SK-N-SH (cell line): Measurements from ENCODE around the gene IDUA. TPM values are rescaled to one million over a fixed set of nuclear protein-coding genes. Genes with fewer than 3 reads are reported as not detected.

ENCODE experiments used
- CTCF ChIA-PET: fragments of 300-600, 350-600 bp; formaldehyde crosslinking; extraction: SDS; loops from one replicate; lab custom pipeline; 2021; lab: Yijun Ruan, JAX
- POLR2A ChIA-PET: fragments of 350-600 bp; sonication (Branson Sonifier 250); formaldehyde crosslinking; extraction: SDS; loops from one replicate; lab custom pipeline; 2020; ENCODE audit warnings: antibody characterized with exemption, inconsistent platforms; lab: Yijun Ruan, JAX
- DNase-seq: peaks from one replicate; pipeline ENCODE4 v3.0.0; 2012
- H2AFZ ChIP-seq: fragments of 200-600 bp; sonication (generic); 2 replicates; pipeline ENCODE4 v1.8.1; 2016; ENCODE audit warnings: antibody characterized with exemption, mild to moderate bottlenecking, low read depth
- H3F3A ChIP-seq: fragments of 200-600 bp; sonication (generic); replicated peaks from 2 replicates; pipeline ENCODE3; 2016; ENCODE audit warnings: antibody characterized with exemption, mild to moderate bottlenecking; ENCODE audit not compliant: insufficient read depth
- H3K27ac ChIP-seq, 2 experiments: fragments of 200-500 bp in 1 of 2; fragments of 200-600 bp in 1 of 2; sonication (Bioruptor generic) in 1 of 2; sonication (generic), shearing (Covaris generic) in 1 of 2; 2 replicates each; pipeline versions ENCODE4 v1.5.1 to v1.6.1; 2014 to 2016; ENCODE audit warnings: low read depth in 2 of 2, inconsistent platforms in 1 of 2, low read length in 1 of 2, mild to moderate bottlenecking in 1 of 2, mixed read lengths in 1 of 2
- H3K27me3 ChIP-seq: fragments of 200-600 bp; sonication (generic), shearing (Covaris generic); 2 replicates; pipeline ENCODE4 v1.6.1; 2016; ENCODE audit warnings: mixed run types; ENCODE audit not compliant: insufficient read depth
- H3K36me3 ChIP-seq, 2 experiments: fragments of 200-500 bp in 1 of 2; fragments of 200-600 bp in 1 of 2; sonication (Bioruptor generic) in 1 of 2; sonication (generic) in 1 of 2; replicated peaks in 1 of 2; 2 replicates each; pipeline versions ENCODE3 to v1.5.1; 2014 to 2016; ENCODE audit warnings: low read length in 1 of 2, mild to moderate bottlenecking in 1 of 2; ENCODE audit not compliant: insufficient read depth in 2 of 2, control insufficient read depth in 1 of 2
- H3K4me1 ChIP-seq, 2 experiments: fragments of 200-500 bp in 1 of 2; fragments of 200-600 bp in 1 of 2; sonication (Bioruptor generic) in 1 of 2; sonication (generic), shearing (Covaris generic) in 1 of 2; 2 replicates each; pipeline versions ENCODE4 v1.5.1 to v1.6.1; 2014 to 2016; ENCODE audit warnings: low read depth in 1 of 2, low read length in 1 of 2, mixed run types in 1 of 2; ENCODE audit not compliant: insufficient read depth in 2 of 2, control insufficient read depth in 1 of 2
- H3K4me2 ChIP-seq: fragments of 200-600 bp; sonication (generic), shearing (Covaris generic); 2 replicates; pipeline ENCODE4 v1.6.1; 2017; ENCODE audit warnings: mixed run types
- H3K4me3 ChIP-seq, 2 experiments: fragments of 200-500 bp in 1 of 2; fragments of 200-600 bp in 1 of 2; sonication (Bioruptor generic) in 1 of 2; sonication (generic), shearing (Covaris generic) in 1 of 2; 2 replicates each; pipeline versions ENCODE4 v1.5.1 to v1.8.1; 2014 to 2016; ENCODE audit warnings: low read depth in 2 of 2, inconsistent platforms in 1 of 2, low read length in 1 of 2, mild to moderate bottlenecking in 1 of 2, mixed read lengths in 1 of 2, moderate library complexity in 1 of 2
- H3K79me2 ChIP-seq: fragments of 200-600 bp; sonication (generic); 2 replicates; pipeline ENCODE4 v1.8.1; 2017; ENCODE audit warnings: mild to moderate bottlenecking; ENCODE audit not compliant: insufficient read depth
- H3K9ac ChIP-seq: fragments of 200-600 bp; sonication (generic); 2 replicates; pipeline ENCODE4 v1.6.1; 2017; ENCODE audit warnings: mixed run types
- H3K9me2 ChIP-seq: fragments of 200-600 bp; sonication (generic); 2 replicates; pipeline ENCODE4 v1.6.1; 2017; ENCODE audit warnings: mixed run types
- H3K9me3 ChIP-seq: fragments of 200-600 bp; sonication (generic); 2 replicates; pipeline ENCODE4 v1.6.1; 2017; ENCODE audit warnings: mixed run types, mild to moderate bottlenecking, moderate library complexity
- H4K20me1 ChIP-seq: fragments of 200-600 bp; sonication (generic); 2 replicates; pipeline ENCODE4 v1.6.1; 2017; ENCODE audit warnings: mild to moderate bottlenecking, mixed run types; ENCODE audit not compliant: insufficient read depth
- CHD2 ChIP-seq: fragments of 150-350 bp; IDR thresholded peaks from 2 replicates; pipeline ENCODE4 v1.6.1; 2018; ENCODE audit warnings: low read length; ENCODE audit not compliant: partially characterized antibody
- ELF1 ChIP-seq: IDR thresholded peaks from 2 replicates; pipeline ENCODE4 v1.4.0; 2012
- EP300 ChIP-seq, 2 experiments: IDR thresholded peaks; 2 replicates each; pipeline versions ENCODE4 v1.4.0 to v1.6.1; 2012; ENCODE audit warnings: borderline replicate concordance in 1 of 2, low read depth in 1 of 2, low read length in 1 of 2
- MAX ChIP-seq: IDR thresholded peaks from 2 replicates; pipeline ENCODE4 v1.4.0; 2012; ENCODE audit warnings: low read depth
- NRF1 ChIP-seq: IDR thresholded peaks from 2 replicates; pipeline ENCODE4 v1.6.1; 2012; ENCODE audit warnings: low read depth, mild to moderate bottlenecking, low read length
- POLR2AphosphoS5 ChIP-seq: IDR thresholded peaks from 2 replicates; pipeline ENCODE4 v1.6.1; 2012; ENCODE audit warnings: low read depth, low read length
- SMC3 ChIP-seq: IDR thresholded peaks from 2 replicates; pipeline ENCODE4 v1.6.1; 2012; ENCODE audit warnings: low read depth, low read length, improper control_type of control experiment
- TAF1 ChIP-seq: IDR thresholded peaks from 2 replicates; pipeline ENCODE4 v1.6.1; 2012; ENCODE audit warnings: low read depth, mild to moderate bottlenecking, low read length, moderate library complexity, borderline replicate concordance
- TCF12 ChIP-seq: IDR thresholded peaks from 2 replicates; pipeline ENCODE4 v1.4.0; 2012
- USF1 ChIP-seq: IDR thresholded peaks from 2 replicates; pipeline ENCODE4 v1.4.0; 2012; ENCODE audit warnings: low read depth, borderline replicate concordance
- WGBS: methylation state at CpG from one replicate; pipeline ENCODE4 v1.1.6; 2017; ENCODE audit warnings: low lambda C conversion rate; 5-methylcytosine and 5-hydroxymethylcytosine counted together
- polyA plus RNA-seq, 3 experiments: library from polyadenylated mRNA; depleted of rRNA; stranded (reverse); fragments of >200 nt; gene quantifications; 2 replicates each; pipeline ENCODE4 v1.2.3, GENCODE V29; 2012

Gene IDUA
- polyA plus RNA-seq, 1 of the 3 experiments (the other 2 are of a cell fraction): 24.4 TPM

DNA sequence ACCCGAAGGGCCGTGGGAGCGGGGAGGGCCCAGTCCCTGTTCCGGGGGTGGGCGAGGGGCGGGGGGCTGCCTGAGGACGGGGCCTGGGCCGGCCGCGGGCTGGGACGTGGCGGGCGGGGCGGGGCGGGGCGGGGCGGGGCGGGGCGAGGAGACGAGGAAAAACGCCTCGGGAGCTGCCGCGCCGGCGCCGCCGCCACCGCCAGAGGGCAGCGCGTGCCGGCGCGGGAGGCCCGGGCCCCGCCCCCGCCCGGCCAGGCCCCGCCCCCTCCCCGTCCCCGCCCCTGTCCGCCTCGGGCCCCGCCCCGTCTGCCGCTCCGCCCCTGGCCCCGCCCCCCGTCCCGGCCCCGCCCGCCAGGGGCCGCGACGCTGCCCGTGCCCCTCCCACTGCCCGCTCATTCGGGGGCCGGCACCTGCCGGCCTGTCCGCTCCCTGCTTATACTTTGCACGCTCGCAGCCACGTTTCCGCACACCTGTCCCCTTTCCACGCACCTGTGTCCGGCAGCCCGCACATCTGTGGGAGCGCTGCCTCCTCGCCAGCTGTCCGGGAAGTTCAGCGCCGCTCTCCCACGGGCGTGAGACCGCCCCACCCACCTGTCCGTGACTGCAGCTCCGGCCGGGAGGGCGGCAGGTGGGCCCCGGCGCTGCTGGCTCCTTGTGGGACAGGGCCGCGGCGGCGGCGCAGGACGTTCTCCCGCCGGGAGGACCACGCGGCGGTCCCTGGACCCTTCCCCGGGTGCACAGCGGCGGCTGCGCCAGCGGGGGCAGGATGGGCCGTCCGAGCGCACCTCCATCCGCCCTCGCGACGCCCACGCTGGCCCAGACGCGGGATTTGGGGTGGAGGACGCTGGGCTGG is 22.9 kb downstream of the IDUA start (continued):
- TF ChIP-seq NRF1 (no peak), ELF1 (no peak), POLR2AphosphoS5 (no peak), CHD2 (no peak), USF1 (no peak)

DNA sequence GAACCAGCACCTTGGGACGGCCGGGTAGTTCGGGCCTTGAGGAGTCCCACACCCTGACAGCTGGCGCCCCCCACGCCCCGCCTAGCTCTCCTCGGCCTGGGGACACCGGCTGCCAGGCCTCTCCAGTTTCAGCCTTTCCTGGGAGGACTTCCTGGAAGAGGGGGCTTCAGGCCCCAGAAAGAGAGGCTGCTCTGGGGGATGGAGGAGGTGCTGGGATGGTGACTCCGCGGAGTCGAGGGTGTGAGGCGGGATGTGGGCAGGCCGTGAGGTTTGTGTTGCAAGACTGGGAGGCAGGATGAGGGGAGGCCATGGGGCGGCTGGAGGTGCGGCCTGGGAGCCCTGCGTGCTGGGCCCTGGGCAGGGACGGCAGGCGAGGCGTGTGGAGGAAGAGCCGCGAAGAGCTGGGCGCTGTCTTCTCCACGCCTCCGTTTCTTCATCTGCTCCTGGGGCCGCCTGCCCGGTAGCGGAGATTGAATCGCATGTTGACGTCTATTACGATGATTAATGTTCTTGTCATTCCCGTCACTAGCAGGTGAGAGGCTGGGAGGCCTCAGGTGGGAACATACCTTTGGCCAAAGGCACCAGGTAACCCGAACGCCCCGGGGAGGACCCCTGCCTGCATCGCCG is 23.7 kb downstream of the IDUA start:
- Histone ChIP-seq H3K27ac (no peak overlapping the region), H3K4me3 (peak overlapping the region; percentile 32 to 46; a peak in 3 of 4 replicates), H2AFZ (peak overlapping the region; percentile 35; the same call in 1 of the 2 replicates), H3K27me3 (peaks cover 43% of the 10 kb centered on the region), H3F3A (peaks cover 11% of the 10 kb centered on the region), H3K4me2 (peak overlapping the region; percentile 93), H3K36me3 (no peaks in the 10 kb centered on the region), H3K79me2 (no peaks in the 10 kb centered on the region), H3K4me1 (peaks cover 0 to 15% of the 10 kb centered on the region in 2 experiments; a peak in 1 of 4 replicates), H4K20me1 (0 out of 2 replicates have a peak, but pooled peaks cover 7% of the 10 kb centered on the region), H3K9me2 (no peaks in the 10 kb centered on the region), H3K9ac (no peak overlapping the region), H3K9me3 (no peaks in the 10 kb centered on the region)
- 3% methylated on average over 17 of the region's 36 CpGs for WGBS
- DNase-seq: no peak
- TF ChIP-seq SMC3: no peak
- peak; percentile 67 for TF ChIP-seq MAX
- CTCF ChIA-PET: interaction anchor here (0.5 to 2.2 kb wide), 6 partner anchors 9 to 121 kb away, joined by 3 to 14 read pairs (median 3); partner anchors contain the start of gene IDUA
- POLR2A ChIA-PET: no interaction called here

DNA sequence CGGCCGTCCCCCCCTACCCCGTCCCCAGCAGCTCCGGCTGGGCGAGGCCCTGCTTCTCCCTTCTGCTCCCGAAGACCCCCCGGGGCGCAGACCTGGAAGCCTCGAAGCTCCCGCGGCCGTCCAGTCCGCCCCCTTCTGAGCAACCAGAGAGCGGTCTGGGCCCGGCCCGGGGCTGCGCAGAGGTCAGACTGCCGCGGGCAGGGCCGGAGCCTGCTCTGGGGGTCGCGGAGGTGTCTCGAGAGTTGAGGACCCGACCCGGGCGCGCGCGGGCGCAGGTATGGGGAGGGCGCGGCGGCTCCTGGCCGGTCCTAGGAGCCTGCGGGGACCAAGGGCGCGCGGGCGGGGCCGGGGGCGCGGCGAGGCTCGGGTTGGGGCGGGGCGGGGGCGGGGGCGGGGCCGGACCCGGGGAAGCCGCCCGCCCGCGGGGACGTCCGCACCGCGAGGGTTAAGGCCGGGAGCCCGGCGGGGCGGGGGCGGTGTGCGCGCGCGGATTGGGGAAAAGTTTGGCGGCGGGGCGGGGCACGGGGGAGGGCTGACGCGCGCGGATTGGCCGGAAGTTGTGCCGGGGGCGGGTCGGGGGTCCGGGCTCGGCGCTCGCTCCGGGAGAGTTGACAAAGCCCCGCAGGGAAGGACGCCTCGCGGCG is 24.3 kb downstream of the IDUA start, which contains the start of gene FGFRL1:
FGFRL1 (plus strand) TSS at position 605 of the 644 bp plus-strand sequence. CDS start 860 bp downstream, outside the sequence.
- H3K4me1 ChIP-seq: peaks cover 0 to 15% of the 10 kb centered on the region in 2 experiments; a peak in 1 of 4 replicates
- no peak within 1 kb of the TSS; the same call in 1 of the 2 replicates for H3K9ac ChIP-seq
- peak within 1 kb of the TSS; percentile 93 for H3K4me2 ChIP-seq
- no peaks in the 10 kb centered on the region for H3K36me3 ChIP-seq
- peaks cover 11% of the 10 kb centered on the region for H3F3A ChIP-seq
- 0 out of 2 replicates have a peak, but pooled peaks cover 7% of the 10 kb centered on the region for H4K20me1 ChIP-seq
- TF ChIP-seq EP300 (IDR thresholded peaks at IDR 0.05; ENCODE audit: borderline replicate concordance in 1 of 2, low read depth in 1 of 2, low read length in 1 of 2): no peak
- TF ChIP-seq TAF1: 0 out of 2 replicates have a peak, but pooled peaks have one; percentile 19
- TF ChIP-seq CHD2: no peak
- no peak for TF ChIP-seq TCF12
- TF ChIP-seq POLR2AphosphoS5: no peak
- no peaks in the 10 kb centered on the region for H3K79me2 ChIP-seq
- H3K9me3 ChIP-seq: no peaks in the 10 kb centered on the region
- H3K9me2 ChIP-seq: no peaks in the 10 kb centered on the region
- no peak within 1 kb of the TSS for H3K27ac ChIP-seq
- peaks cover 38% of the 10 kb centered on the region for H3K27me3 ChIP-seq
- ChIA-PET CTCF (interaction anchor here (1.2 to 1.3 kb wide), 2 partner anchors 8 to 120 kb away, joined by 3 to 4 read pairs; no protein-coding TSS in a partner anchor), POLR2A (no interaction called here)
- WGBS: 4% methylated on average over 5 of the region's 89 CpGs
- H3K4me3 ChIP-seq: peak within 1 kb of the TSS; percentile 46 to 61
- DNase-seq: peak; percentile 79
- H2AFZ ChIP-seq: peak within 1 kb of the TSS; percentile 35; the same call in 1 of the 2 replicates
